Astrocyte (in vitro differentiated cells and primary cell): ENCODE data around the gene OR7A5.

Experiments
- EZH2 ChIP-seq: IDR thresholded peaks from 2 replicates; pipeline ENCODE4 v1.6.1; 2012; ENCODE audit warnings: mild to moderate bottlenecking, low read length, inconsistent platforms; ENCODE audit not compliant: insufficient read depth
- TF ChIP-seq, protein P1 (sequence below): IDR thresholded peaks from 2 replicates; pipeline ENCODE4 v1.5.1; 2011; ENCODE audit warnings: low read depth, mild to moderate bottlenecking, inconsistent platforms, low read length, moderate library complexity; ENCODE audit not compliant: insufficient read depth

DNA sequence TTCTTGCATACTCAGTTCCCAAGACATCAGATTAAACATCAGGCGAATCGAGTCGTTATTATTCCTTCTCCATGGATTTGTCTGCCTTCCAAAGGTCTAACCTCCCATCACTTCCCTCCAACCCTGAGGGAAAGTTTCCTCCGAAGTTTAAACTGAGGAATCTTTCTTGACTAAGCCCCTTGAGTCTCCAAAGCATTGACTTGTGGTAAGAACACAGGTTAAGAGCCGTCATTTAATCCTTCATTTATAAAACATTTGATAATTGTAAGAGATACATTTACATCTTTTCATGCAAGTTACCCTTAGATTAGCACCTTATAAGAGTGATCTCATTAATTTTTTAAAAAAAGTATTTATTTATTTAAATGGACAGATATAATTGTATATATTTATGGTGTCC lies 13.8 kb upstream of the OR7A5 start, which contains the start of gene OR7A10:
- TF ChIP-seq, protein P1, sequence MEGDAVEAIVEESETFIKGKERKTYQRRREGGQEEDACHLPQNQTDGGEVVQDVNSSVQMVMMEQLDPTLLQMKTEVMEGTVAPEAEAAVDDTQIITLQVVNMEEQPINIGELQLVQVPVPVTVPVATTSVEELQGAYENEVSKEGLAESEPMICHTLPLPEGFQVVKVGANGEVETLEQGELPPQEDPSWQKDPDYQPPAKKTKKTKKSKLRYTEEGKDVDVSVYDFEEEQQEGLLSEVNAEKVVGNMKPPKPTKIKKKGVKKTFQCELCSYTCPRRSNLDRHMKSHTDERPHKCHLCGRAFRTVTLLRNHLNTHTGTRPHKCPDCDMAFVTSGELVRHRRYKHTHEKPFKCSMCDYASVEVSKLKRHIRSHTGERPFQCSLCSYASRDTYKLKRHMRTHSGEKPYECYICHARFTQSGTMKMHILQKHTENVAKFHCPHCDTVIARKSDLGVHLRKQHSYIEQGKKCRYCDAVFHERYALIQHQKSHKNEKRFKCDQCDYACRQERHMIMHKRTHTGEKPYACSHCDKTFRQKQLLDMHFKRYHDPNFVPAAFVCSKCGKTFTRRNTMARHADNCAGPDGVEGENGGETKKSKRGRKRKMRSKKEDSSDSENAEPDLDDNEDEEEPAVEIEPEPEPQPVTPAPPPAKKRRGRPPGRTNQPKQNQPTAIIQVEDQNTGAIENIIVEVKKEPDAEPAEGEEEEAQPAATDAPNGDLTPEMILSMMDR = no peak
- TF ChIP-seq EZH2 = no peak
